ENCODE data around the gene C1QTNF1. TPM values are rescaled to one million over a fixed set of nuclear protein-coding genes. Genes with fewer than 3 reads are reported as not detected.
"Not testable (repeated sequence)": the region's sequence is repeated elsewhere in the genome, so short reads cannot be mapped to it uniquely, and the experiment has no call there.

Gene C1QTNF1
- total RNA-seq, 3 donors from 2014 or later, result 0.29 to 0.41 (median 0.38) TPM

DNA sequence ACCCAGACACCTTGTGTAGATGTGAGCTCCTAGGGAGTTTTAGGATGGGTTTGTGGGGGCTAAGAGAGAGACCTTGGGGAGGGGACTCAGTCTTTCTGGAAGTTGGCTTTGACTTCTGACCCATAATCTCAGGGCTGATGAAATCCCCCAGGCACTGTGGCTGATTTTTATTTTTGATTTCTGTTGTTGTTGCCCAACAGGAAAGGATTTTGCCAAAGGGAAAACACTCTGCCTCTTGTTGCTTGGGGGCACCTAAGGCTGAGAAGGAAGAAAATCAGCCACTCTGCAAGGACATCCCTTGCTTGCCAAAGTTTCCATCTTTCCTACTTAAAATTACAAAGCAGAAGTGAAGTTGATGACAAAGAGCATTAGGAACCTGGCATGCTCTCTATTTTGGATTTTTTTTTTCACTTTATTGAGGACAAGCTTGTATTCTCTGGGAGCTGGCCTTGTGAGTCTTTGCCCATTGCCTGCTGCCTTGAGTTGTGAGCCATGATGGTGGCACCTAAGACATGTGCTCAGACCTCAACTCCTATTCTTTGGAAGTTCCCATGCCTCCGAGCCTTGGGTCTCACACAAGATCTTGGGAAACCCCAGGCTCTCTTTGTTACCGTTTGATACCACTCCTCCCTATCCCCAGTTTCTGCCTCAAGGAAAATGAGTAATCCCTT, 3.2 kb upstream of the C1QTNF1 start:
- Mint-ChIP-seq H3K27me3 (ENCODE audit: low read depth) (peaks cover 29% of the 10 kb centered on the region), H3K9me3 (no peaks in the 10 kb centered on the region), H3K36me3 (ENCODE audit: insufficient read depth) (no peaks in the 10 kb centered on the region), H3K4me1 (ENCODE audit: low read depth) (peaks cover 10% of the 10 kb centered on the region), H3K4me3 (no peak overlapping the region)
- ATAC-seq (no peak), DNase-seq (no peak)

DNA sequence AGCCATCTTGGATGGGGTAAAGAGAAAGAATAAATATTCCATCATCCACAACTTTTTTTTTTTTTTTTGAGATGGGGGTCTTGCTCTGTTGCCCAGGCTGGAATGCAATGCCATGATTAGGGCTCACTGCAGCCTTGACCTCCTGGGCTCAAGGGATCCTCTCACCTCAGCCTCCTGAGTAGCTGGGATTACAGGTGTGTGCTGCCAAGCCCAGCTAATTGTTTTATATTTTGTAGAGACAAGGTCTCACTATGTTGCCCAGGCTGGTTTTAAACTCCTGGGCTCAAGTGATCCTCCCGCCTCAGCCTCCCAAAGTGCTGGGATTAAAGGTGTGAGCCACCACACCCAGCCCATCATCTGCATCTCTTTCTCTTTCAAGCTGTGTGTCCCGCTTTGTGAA, 2.0 kb upstream of the C1QTNF1 start:
- H3K9me3 Mint-ChIP-seq; ATAC-seq; H3K4me3 Mint-ChIP-seq; DNase-seq; H3K36me3 Mint-ChIP-seq (ENCODE audit: insufficient read depth): not testable (repeated sequence)
- H3K4me1 Mint-ChIP-seq (ENCODE audit: low read depth), result peaks cover 10% of the 10 kb centered on the region
- H3K27me3 Mint-ChIP-seq (ENCODE audit: low read depth), result peaks cover 34% of the 10 kb centered on the region

DNA sequence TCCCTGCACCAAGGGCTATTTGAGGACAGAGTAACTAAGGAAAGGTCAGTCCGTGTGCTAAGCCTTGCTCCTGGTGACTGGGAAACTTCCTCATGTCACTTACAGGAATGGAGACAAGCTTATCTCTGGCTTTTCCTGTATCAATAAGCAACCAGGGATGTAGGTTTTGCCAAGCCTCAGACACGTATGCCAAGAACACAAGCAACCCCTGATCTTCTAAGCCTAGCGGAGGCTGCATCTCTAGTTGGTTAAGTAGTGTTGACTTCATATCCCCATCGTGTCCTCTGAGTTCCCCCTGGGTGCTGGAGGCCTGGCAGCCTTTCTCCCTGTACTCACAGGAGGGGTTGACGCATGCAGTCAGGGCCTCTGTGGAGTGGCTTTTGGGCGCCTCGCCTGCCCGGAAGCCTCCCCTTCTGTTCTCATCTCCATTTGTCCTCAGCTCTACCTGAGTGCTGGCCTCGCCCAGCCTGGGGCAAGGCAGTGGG, 1.4 kb upstream of the C1QTNF1 start:
- ATAC-seq (no peak), DNase-seq (no peak)
- Mint-ChIP-seq H3K4me3 (no peak overlapping the region), H3K36me3 (ENCODE audit: insufficient read depth) (no peaks in the 10 kb centered on the region), H3K27me3 (ENCODE audit: low read depth) (peaks cover 39% of the 10 kb centered on the region), H3K4me1 (ENCODE audit: low read depth) (peaks cover 10% of the 10 kb centered on the region), H3K9me3 (no peaks in the 10 kb centered on the region)

DNA sequence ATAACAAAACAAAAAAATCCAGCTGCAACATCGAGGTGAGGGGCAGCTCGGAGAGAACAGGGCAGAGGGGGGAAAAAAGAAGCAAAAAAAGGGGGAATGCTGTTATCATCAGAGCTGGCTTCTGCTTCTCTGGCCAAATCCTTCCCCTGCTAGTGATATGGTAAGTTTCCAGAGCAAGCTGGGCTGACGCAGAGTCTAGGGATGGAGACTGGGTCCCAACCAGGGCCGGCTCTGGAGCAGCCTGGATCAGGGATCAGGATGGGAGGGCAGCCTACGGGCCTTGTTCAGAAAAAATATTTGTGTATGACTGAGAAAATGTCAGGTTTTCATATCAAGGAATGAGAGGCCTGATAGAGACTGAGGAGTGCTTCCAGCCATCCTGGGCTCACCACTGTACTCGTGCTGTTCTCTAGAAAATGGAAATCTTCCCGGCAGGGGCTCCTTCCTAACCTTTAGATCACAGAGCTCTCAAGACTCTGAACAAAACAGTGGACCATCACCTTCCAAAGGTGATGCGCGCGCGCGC, 726 bp upstream of the C1QTNF1 start:
- peak overlapping the region; percentile 83 for H3K4me3 Mint-ChIP-seq
- ATAC-seq (no peak), DNase-seq (no peak)
- H3K27me3 Mint-ChIP-seq (ENCODE audit: low read depth), result peaks cover 43% of the 10 kb centered on the region
- peaks cover 10% of the 10 kb centered on the region for H3K4me1 Mint-ChIP-seq (ENCODE audit: low read depth)
- no peaks in the 10 kb centered on the region for H3K9me3 Mint-ChIP-seq
- H3K36me3 Mint-ChIP-seq (ENCODE audit: insufficient read depth), result no peaks in the 10 kb centered on the region

DNA sequence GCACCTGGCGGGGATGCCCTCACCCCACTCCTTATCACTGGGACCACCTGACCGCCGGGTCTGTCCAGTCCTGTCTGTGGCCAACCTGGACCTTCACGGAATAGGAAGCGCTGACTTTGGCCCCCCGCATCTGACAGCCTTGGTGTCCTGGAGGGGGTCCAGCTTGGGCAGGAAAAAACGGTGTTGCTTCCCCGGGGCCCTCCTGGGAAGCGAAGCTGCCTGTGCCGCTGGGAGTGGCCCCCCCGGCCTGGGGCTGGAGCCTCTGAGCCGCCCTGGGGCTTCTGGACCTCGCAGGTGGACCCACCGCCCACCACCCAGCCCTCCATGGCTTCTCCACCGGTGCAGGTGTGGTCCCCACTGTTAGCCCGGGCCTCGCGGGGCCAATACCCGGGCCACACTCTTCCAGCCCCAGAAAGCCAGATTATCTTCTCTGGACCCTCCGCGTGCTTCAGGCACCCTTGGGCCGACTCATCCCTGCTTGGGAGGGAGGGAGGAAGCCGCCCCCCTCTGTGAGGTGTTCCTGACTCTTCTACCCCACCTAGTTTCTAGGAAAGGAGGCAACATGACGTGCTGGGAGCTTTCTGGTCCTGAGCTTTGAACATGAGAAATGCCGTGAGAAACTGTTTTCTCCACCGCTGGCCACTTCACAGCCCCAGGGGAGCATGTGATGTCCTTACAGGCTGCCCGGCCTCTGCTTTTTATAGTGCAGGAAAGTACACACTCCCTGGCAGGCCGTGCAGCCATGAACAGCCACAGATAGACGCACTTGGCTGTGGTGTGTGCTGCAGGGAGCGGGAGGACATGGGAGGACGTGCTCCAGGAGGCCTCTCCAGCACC, 1.1 kb downstream of the C1QTNF1 start:
- Mint-ChIP-seq H3K36me3 (ENCODE audit: insufficient read depth) (no peaks in the 10 kb centered on the region), H3K9me3 (no peaks in the 10 kb centered on the region), H3K4me1 (ENCODE audit: low read depth) (peaks cover 10% of the 10 kb centered on the region), H3K27me3 (ENCODE audit: low read depth) (peaks cover 43% of the 10 kb centered on the region), H3K4me3 (peak overlapping the region; percentile 65)
- no peak for DNase-seq
- no peak for ATAC-seq

DNA sequence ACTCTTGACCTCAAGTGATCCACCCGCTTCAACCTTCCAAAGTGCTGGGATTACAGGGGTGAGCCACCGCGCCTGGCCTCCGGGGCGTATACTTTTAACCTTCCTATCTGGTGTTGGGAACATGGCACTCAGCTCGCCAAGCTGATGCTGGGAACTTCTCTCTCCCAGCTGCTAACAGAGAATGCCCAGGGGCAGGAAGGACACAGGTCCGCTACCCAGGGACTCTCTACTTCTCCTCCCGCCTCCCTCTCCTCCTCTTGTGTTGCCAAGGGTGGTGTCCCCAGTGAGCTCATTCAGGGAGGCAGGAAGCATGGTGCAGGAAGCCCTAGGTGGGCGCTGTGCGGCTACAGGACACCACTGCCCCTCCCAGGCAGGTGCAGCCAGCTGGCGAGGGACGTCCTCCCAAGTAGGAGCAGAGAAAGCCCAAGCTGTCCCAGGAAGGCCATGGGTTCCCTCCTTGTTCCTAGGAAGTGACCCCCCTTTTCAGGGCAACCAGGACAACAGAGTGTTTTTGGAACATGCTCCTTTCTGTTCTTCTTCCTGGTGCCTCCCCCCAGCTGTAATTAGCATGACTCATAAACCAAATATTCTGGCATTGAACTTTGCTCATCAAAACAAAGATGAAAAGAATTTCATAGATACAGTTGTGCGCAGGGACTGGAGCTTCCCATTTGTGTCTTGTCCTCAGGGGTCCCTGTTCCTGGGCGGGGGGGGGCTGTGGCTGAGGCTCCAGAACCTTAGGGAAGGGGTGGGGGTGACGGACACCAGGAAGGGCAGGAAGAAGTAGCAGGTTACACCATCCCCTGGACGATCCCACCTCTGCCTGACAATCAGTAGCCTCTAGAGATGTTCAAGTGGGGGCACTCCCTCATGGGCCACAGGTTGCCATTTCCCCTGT, 2.7 kb downstream of the C1QTNF1 start:
- DNase-seq (no peak), ATAC-seq (no peak)
- no peak overlapping the region for H3K4me3 Mint-ChIP-seq
- H3K36me3 Mint-ChIP-seq (ENCODE audit: insufficient read depth), result no peaks in the 10 kb centered on the region
- H3K4me1 Mint-ChIP-seq (ENCODE audit: low read depth), result peaks cover 10% of the 10 kb centered on the region
- no peaks in the 10 kb centered on the region for H3K9me3 Mint-ChIP-seq
- peaks cover 43% of the 10 kb centered on the region for H3K27me3 Mint-ChIP-seq (ENCODE audit: low read depth)

DNA sequence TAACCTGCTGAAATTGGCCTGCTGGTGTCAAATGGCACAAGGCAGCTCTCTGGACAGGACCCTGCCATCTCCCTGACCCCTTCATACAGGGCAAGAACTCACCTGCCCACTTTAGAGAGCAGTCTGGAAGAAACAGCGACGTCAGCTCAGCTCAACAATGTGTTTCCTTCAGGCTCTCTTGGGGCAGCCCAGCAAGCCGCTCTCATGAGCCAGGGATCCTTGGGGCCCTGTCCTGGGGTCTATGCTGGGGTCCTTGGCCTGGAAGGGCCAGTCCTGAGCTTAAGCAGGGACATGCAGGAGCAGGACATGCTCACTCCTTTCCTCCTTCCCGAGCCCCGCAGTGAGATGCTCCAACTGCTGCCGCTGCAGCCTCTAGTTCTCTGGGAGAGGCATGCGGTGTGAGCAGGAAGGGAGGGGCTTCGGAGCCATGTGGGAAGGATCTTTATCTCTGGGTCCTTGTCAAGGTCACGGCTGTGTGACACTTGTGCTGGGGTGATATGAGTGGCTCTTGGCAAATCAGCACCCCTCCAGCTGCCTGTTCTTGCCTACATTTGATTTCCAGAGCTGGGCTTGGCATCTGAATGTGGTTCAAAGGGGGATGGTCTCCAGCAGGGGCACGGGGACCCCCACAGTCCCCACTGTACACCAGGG, 3.4 kb downstream of the C1QTNF1 start:
- peaks cover 10% of the 10 kb centered on the region for H3K4me1 Mint-ChIP-seq (ENCODE audit: low read depth)
- no peak for ATAC-seq
- H3K27me3 Mint-ChIP-seq (ENCODE audit: low read depth), result peaks cover 43% of the 10 kb centered on the region
- H3K9me3 Mint-ChIP-seq, result no peaks in the 10 kb centered on the region
- no peak overlapping the region for H3K4me3 Mint-ChIP-seq
- no peaks in the 10 kb centered on the region for H3K36me3 Mint-ChIP-seq (ENCODE audit: insufficient read depth)
- no peak for DNase-seq

DNA sequence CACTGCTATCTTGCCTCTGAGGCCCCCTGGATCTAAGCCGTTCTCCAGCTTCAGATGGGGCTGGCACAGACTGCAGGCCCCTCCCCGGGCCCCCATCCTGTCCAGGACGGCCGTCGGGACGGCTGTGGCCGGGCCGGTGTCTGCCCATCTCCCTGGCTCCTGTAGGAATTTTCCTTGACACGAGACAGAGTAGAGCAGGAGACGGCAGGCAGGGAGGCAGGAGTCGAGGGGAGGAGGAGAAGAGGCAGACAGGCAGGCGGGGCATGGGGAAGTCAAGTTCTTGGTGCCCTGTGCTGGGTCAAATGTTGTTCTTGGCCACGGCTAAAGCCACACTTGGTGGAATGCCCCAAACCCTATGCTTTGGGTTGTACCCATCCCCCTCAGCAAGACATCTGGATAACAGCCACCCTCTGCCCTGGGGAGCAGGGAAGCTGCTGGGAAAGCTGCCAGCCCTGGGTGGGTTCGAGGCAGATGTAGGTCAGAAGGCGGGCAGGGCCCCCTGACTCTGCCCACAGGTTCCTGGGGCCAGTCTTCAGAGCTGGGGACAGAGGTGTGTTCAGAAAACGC, 4.0 kb downstream of the C1QTNF1 start:
- Mint-ChIP-seq H3K36me3 (ENCODE audit: insufficient read depth) (no peaks in the 10 kb centered on the region), H3K9me3 (no peaks in the 10 kb centered on the region), H3K4me1 (ENCODE audit: low read depth) (peaks cover 10% of the 10 kb centered on the region), H3K27me3 (ENCODE audit: low read depth) (peaks cover 41% of the 10 kb centered on the region), H3K4me3 (no peak overlapping the region)
- ATAC-seq (no peak), DNase-seq (no peak)

DNA sequence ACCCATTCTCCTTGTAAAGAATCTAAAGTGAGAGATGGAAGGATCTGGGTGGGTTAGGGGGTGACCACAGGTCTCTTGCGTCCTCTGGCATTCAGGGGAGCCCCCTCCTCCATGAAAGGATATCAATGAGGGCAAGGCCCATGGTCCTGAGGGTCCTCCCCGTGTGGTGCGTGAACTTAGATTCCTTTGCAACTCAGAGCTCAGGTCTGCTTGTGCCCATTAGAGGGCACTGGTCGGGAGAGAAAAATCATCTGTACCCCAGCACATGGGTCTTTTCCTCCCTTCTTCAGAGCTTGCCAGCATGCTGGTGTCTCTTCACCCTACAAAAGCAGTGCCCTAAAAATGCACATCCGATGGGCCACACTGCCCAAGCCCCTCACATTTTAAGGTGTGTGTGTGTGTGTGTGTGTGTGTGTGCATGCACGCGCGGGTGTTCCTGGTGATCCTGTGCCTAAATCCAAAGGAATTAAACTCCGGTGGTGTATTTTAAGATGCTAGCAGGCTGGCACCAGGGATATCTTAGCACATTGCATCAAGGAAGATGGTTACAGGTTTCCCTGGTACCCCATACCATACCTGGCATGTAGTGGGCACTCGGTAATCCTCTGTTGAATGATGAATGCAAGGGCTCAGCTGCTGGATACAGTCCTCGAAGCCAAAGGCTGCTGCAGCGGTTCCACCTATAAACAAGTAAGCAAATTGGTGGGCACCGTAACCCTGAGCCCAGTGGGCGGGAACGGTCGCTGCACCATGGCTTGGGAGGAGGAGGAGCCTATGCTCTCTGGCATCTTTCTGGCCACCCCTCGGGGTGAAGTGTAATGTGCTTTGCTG, 4.7 kb downstream of the C1QTNF1 start:
- Mint-ChIP-seq H3K27me3 (ENCODE audit: low read depth) (peaks cover 37% of the 10 kb centered on the region), H3K4me1 (ENCODE audit: low read depth) (peaks cover 10% of the 10 kb centered on the region)

DNA sequence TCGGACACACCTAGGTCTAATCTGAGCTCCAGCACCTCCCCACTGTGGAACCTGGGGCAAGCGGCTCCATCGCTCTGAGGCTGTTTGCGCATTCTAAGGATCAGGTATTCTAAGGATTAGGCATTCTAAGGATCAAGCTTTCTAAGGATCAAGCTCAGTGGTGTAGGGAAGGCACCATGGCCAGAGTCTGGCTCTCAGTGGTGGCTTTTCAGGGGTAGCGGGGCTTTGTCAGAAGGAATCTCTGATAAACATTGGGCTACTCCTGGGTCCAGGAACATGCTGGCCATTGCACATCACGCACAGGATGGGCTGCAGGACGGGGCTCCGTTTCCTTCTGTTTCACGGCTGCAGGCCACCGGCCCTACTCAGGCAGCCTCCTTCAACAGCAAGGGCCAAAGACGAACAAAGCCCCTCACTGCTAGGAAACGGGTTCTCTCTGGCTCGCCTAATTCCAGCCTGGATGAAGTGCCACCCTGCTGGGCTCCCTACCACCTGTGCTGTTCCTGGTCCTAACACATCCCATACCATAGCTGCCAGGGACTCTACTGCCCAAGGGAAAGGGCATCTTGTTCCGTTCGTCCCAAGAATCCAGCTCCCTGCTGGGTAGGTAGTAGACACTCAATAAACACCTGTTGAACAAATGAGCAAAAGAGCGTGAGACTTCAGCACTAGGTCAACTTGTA, 5.5 kb downstream of the C1QTNF1 start:
- peaks cover 8% of the 10 kb centered on the region for H3K4me1 Mint-ChIP-seq (ENCODE audit: low read depth)
- DNase-seq, result no peak
- no peak overlapping the region for H3K4me3 Mint-ChIP-seq
- H3K27me3 Mint-ChIP-seq (ENCODE audit: low read depth), result peaks cover 35% of the 10 kb centered on the region
- ATAC-seq, result no peak
- no peaks in the 10 kb centered on the region for H3K36me3 Mint-ChIP-seq (ENCODE audit: insufficient read depth)
- no peaks in the 10 kb centered on the region for H3K9me3 Mint-ChIP-seq

More for the DNA sequence above, 4.7 kb downstream of the C1QTNF1 start:
- Mint-ChIP-seq H3K4me3 (no peak overlapping the region), H3K36me3 (ENCODE audit: insufficient read depth) (no peaks in the 10 kb centered on the region), H3K9me3 (no peaks in the 10 kb centered on the region)
- ATAC-seq (no peak), DNase-seq (no peak)

DNA sequence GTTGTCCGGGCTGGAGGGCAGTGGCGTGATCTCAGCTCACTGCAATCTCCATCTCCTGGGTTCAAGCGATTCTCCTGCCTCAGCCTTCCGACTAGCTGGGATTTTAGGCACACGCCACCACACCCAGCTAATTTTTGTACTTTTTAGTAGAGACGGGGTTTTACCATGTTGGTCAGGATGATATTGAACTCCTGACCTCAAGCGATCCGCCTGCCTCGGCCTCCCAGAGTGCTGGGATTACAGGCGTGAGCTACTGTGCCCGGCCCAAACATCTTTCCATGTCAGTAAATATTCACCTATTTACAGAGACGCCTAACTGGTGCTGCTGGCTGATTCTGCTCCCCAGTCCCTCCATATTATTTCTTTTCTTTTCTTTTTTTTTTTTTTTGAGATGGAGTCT, 6.7 kb downstream of the C1QTNF1 start:
- H3K36me3 Mint-ChIP-seq (ENCODE audit: insufficient read depth); ATAC-seq; H3K4me3 Mint-ChIP-seq; DNase-seq; H3K9me3 Mint-ChIP-seq; H3K4me1 Mint-ChIP-seq (ENCODE audit: low read depth): not testable (repeated sequence)
- peaks cover 29% of the 10 kb centered on the region for H3K27me3 Mint-ChIP-seq (ENCODE audit: low read depth)
